GM18517 (cell line): Measurements from ENCODE around the gene SNRNP25.
"Not testable (repeated sequence)": the region's sequence is repeated elsewhere in the genome, so short reads cannot be mapped to it uniquely, and the experiment has no call there.

Experiments
- ATAC-seq: cut with Tn5 transposase; IDR thresholded peaks from one replicate; pipeline ENCODE4 v1.9.1; 2021; ENCODE audit warnings: mild to moderate bottlenecking, moderate library complexity; ENCODE audit not compliant: unreplicated experiment

The SNRNP25 gene

DNA sequence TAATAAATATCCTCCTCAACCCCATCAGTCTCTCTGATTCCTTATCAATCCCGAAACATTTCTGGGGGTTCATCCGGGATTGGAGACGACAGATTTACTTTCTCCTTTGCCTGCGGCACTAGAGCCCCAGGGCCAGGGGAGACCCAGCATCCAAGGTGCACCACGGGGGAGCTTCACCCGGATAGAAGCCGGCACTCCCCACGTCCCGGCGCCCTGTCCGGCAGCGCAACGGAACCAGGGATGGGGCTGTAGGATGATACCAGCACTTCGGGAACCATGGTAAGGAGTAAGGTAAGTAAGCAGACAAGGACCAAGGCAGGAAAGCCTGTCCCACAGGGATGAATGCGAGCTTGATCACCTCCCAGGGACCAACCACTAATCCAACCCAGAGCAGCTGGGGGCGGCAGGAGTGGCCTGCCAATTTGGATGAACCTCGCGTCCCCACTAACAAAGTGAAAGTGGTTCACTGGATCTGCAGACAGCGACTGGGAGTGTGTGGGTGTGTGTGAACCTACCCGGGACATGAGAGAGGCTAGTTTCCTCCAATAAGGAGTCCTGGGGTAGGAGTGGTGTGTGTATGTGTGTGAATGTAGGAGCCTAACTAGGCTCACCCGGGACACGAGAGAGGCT lies 12.1 kb upstream of the SNRNP25 start:
- no peak for ATAC-seq

DNA sequence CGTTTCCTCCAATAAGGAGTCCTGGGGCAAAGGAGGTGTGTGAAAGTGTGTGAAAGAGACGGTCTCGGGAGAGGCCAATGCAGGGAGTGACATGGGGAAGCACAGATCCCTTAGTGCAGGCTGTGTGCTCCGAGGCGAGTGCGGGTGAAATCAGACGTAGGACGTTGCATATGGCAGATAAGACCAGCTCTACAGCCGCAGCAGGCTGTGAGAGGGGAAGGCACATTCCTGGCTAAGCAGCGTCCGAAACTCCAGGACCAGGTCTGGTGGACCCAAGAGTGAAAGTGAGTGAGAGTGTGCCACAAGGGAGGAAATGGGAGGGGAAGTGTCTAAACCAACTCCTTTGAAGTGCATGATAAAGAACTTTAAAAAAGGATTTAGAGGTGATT lies 11.6 kb upstream of the SNRNP25 start:
- ATAC-seq = no peak

DNA sequence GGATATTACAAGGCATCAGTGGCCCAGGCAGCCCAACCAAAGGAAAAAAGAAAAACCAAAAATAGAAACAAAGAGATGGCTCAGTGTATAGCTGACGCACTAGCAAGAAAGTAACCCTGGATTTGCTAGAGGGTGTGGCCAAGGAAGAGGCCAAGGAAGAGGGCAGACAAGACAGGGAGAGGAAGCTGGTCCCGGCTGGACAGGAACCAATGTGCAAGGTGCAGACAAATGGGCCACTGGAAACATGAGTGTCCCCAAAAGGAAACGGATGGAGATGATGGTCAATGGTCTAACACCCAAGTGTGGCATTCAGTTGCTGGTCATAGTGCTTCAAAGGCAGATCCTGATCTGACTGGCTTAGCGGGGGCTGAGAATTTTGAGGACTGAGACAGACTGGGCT lies 10.9 kb upstream of the SNRNP25 start:
- no peak for ATAC-seq

DNA sequence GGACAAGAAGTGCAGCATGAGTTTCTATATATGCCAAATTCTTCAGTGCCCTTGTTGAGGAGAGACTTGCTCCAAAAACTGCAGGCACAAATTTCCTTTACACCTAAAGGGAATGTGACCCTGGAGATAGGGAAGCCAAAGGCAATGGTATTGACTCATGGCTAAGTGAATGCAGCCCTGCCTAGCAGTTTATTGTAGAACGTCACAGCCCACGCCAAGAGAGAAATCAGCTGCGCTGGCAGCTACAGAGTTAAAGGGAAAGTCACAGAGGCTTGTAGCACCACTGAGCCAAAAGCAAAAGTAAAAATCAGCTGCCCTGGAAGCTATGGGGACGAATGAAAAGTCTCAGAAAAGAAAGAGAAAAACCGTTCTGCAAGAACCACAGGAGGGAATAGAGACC lies 10.3 kb upstream of the SNRNP25 start:
- no peak for ATAC-seq

DNA sequence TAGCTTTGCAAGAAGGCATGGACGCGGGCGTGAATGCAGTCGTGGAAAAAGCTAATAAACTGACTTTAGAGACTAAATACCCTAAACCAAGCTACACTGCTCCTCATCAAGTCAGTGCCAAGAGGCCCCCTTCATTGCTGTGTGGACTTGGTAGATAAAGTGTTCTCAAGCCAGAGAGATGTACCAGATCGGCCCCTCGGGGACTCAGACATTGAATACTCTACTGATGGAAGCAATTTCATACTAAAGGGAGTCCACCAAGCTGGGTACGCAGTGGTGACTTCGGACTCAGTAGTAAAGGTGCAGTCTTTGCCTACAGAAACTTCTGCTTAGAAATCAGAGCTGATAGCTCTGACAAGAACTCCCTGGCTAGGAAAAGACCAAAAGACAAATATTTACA lies 9.0 kb upstream of the SNRNP25 start:
- ATAC-seq = no peak

DNA sequence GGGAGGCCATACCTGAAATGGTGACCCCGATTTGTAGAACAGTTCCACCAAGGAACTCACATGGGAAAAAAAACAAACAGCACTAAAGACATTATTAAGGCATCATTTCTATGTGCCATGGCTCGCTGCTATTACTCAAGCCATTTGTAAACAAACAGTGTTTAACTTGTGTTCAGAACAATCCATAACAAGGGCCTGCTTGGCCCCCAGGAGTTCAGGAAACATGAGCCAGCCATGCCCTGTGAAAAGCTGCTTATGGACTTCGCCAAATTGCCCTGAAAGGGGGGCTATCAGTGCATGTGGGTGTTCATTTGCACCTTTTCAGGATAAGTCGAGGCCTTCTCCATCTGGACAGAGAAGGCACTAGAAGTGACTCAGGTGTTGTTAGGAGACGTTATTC lies 8.2 kb upstream of the SNRNP25 start:
- ATAC-seq = no peak

DNA sequence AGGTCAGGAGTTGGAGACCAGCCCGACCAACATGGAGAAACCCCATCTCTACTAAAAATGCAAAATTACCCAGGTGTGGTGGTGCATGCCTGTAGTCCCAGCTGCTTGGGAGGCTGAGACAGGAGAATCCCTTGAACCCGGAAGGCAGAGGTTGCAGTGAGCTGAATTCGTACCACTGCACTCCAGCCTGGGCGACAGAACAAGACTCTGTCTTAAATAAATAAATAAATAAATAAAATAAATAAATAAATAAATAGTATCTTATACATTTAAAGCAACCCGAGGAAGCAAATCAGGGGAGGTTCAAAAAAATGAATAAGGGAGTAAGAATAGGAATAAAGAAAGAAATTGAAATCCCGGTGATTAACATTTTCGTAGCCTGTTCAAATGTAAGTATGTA lies 7.1 kb upstream of the SNRNP25 start:
- ATAC-seq = not testable (repeated sequence)

DNA sequence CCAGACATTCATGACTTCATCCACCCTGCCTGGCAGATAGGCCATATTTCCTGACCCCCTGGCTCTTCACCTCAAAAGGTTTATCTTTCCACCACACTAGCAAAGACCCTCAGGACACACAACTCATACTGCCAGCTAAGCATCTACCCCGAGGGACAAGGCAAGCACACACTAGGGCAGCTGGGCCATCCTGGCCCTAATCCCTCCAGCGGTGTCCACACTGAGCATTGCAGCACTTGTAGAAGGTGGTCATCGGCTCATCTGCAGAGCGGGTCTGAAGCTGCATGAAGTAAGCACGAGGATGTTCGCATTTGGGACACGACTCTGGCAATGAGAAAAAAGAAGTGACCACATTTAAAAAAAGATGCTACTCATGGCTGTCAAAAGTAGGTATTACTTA lies 6.4 kb upstream of the SNRNP25 start:
- ATAC-seq = no peak

DNA sequence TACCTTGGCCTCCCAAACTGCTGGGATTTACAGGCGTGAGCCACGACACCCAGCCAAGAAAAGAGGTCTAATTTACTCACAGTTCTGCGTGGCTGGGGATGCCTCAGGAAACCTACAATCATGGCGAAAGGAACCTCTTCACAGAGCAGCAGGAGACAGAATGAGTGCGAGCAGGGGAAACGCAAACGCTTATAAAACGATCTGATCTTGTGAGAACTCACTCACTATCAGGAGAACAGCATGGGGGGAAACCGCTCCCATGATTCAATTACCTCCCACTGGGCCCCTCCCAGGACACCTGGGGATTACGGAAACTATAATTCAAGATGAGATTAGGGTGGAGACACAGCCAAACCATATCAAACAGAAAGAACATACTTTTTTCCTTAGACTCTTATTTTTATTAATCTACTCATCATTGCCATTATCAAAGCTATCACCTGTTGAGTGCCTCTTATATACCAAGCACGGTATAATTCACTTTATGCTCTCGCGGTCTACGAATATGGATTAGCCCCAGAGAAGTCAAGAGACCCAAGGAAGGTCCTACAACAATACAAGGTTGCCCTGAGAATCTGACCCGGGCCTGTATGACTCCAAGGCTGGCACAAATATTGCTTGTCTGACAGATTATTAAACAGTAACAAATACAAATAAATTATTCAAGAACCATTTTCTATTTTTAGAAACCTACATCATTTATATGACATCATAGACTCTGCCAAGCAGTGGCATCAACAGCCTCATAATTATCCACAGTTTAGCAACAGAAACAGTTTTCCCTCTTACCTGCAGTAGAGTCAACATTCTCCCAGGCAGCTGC lies 2.6 kb upstream of the SNRNP25 start:
- no peak for ATAC-seq

DNA sequence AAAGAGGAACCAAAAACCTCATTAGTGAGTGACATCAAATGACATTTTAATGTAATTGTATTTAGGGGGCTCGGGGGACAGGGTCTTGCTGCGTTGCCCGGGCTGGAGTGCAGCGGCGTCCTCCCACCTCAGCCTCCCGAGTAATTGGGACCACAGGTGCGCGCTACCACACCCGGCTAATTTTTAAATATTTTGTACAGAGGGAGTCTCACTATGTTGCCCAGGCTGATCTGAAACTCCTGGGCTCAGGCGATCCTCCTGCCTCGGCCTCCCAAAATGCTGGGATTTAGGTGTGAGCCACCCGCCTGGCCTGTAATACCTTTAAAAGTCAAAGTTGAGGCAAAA lies 581 bp downstream of the SNRNP25 start:
- no peak for ATAC-seq

DNA sequence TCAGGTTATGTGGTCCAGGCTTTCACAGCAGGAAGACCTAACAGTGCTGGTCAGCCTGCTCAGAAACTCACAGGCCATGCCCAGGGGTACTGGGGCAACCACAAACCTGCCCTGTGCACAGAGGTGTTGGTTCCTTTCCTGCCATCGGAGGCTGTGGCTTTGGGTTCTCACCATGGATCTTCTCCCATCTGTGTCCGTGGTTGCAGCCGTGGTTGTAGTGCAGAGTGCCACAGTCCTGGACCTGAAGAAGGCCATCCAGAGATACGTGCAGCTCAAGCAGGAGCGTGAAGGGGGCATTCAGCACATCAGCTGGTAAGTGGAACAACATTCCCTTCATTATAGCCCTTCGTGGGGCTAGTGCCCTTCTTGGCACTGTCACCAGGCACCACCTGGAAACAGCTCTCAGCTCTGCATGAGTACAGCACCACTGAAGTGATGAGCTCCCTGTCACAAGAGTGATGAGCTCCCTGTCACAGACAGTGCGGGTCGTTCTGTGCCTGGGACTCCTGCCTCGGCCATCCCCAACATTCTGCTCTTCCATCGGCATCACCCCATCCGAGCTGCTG lies 2.0 kb downstream of the SNRNP25 start:
- ATAC-seq = no peak

DNA sequence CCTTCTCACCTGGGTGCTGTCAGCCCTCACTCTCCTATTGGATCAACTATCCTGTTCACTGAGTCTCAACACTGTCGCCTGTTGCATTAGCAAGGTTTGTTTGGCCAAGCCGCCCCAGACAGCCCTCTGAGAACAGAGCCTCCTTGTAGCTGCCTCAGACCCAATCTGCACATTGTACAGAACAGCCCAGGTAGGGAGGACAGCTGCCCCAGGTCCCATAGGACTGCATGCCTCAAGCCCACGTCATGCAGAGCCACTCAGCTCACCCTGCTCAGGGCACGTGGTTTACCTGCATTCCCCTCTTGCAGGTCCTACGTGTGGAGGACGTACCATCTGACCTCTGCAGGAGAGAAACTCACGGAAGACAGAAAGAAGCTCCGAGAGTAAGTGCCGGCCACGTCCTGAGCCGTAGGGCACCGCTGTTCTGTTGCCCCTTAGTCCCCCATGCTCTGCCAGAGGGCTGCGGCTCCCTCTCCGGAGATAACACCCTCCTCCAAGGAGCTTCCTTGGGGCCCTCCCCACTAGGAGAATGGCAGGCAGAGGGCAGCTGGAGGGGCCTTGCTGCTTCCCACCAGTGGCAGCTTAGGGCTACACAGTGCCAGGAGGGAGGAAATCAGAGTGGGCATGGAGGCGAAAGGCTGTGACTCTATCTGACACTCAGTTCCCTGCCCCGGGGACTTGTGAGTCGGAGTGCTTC lies 2.8 kb downstream of the SNRNP25 start:
- no peak for ATAC-seq

DNA sequence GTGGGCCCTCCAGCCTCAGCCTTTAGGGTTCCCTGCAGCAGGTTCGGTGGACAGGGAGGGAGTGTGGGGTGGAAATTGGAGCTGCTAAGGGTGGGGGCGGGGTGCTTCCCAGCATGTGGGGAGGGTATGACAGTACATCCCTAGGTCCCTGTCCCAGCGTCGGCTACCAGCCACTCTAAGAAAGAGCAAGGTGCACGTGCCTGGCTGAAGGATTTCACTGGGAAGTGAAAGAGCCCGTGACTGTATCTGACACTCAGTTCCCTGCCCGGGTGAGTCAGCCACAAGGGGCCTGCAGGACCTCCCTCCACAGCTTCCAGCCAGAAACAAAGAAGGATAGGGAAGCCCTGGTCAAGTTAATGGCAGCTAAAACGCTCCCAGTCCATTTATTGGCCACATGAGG lies 4.1 kb downstream of the SNRNP25 start:
- ATAC-seq = no peak

DNA sequence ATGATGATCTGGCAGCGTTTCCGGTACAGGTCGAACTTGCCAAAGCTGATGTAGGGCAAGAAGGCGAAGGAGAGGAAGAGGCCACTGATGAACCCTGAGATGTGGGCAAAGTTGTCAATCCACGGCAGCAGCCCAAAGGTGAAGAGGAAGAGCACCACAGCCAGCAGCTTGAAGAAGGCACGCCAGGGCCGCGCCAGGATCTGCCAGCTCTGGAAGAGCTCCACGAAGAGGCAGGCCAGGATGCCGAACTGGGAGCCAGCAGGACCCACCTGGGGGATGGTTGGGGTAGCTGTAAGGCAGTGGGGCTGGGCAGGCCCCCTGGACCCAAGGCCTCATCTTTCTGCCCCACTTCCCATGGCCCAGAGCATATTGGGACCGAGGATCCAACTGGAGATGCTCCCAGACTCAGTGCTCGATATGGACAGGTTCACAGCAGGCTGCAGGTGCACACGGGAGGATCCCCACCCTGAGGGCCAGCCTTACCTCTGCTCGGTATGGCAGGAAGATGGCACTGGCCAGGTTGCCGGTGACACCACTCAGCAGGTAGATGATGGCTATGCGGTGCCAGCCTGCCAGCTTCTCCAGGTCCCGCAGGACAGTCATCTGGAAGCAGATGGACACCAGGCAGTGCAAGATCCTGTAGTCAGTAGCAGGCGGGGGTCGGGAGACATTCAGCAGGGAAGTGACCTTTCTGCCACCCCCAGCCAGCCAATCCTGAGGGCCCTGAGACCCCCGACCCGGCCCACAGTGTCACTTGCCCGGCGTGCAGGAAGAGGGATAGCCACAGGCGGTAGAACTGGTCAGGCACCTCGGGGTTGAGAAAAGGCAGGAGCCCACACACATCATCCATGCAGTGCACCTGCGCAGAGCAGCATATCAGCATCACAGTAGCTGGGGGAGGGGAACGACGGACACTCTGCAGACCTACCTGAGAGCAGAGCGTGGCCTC lies 5.1 kb downstream of the SNRNP25 start:
- ATAC-seq = no peak

DNA sequence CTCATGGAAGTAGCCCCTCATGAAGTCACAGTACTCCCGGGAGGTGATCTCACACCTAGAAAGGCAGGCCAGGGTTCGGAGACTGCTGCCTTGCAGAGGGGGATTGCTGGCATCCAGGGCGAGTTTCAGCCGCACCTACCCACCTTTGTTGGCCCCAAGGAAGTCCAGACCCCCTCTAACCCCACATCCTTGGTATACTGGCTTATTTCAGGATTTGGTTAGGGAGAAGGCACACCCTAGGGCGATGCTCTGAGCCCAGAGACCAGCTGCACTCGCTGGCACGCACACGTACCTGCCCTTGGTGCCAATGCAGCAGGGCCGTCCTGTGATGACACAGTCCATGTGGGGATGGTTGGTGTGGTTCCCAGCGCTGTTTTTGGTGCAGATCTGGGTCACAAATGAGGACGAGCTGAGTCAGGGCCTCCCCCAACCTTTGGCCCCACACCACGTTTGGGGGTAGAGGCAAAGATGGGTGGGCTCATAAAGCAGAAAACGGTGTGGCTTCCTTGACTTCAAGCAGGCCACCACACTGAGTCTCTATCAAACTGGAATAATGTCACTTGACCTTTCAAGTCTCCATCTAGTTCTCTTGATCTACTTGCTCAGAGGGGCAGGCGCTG lies 5.9 kb downstream of the SNRNP25 start:
- ATAC-seq = no peak

DNA sequence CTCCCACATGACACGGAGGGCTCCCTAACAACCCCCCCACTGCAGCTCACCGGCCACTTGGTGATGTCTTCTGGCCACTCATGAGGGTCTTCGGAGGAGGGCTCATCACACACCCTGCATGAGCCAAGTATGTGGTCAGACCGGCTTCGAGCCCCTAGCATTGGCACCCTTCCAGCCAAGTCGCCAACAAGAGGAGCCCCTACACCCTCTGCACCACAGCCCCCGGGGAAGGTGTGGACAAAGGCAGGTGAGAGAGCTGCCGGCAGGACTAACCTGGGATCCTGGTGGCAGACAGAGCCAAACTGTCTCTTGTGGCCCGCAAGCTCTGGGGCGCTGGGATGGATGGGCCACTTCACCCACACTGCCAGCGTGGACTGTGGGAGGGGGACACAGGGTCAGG lies 6.5 kb downstream of the SNRNP25 start:
- ATAC-seq = no peak

DNA sequence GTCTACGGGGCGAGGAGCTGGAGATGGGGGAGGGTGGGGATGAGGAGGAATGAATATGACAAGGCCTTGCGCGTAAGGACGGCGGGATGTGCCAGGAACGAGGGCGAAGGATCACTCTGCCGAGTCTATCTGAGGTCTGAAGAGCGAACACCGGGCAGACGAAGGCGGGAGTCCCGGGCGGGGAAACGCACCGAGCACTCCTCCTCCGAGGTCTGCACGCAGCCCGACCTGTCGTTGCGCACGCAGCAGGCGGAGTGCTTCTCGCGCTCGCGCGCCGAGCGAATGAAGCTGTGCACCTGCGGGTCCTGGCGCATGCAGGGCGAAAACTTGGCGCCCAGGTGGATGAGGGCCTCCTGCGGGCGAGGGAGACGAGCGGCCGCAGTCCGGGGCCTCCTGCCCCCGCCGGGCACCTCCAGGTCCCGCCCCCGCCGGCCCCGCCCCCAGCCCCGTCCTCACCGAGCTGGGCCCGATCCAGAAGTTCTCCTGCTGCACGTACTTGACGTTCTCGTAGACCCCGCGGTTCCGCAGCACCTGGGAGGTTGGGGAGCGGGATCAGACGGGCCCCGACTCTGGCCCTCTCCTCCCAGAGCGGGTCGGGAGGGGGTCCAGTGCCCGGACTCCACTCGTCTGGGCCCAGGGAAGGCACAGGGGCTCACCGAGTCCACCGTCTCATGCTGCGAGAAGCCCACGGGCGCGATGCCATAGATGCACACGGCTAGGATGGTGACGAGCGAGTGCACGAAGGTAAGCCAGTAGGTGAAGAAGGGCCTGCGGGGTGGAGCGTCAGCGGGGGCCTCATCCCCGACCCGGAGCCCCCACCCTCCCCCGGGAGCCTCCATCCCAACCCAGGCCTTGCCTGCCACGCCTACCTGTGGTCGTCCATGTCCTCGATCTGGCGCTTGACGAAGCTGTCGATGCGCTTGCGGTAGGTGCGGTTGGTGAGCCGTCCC lies 7.6 kb downstream of the SNRNP25 start:
- ATAC-seq = no peak

DNA sequence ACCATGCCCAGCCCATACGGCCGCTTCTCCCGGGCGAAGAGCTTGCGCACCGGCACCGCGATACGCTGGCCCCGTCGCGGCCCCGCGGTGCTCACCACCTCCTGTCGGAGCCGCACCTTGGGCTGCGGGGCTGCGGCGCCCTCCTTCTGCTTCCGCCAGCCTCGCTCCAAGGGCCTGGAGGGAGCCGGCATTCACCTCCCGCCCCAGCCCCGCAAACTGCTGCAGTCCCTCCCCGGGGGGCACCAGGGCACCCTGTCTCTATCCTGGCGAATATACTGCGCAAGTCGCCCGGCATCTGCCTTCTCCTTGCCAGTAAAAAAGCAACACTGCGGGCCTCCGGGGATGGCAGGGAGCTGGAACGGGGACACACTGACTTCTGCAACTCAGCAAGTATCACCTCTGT lies 8.3 kb downstream of the SNRNP25 start:
- no peak for ATAC-seq

DNA sequence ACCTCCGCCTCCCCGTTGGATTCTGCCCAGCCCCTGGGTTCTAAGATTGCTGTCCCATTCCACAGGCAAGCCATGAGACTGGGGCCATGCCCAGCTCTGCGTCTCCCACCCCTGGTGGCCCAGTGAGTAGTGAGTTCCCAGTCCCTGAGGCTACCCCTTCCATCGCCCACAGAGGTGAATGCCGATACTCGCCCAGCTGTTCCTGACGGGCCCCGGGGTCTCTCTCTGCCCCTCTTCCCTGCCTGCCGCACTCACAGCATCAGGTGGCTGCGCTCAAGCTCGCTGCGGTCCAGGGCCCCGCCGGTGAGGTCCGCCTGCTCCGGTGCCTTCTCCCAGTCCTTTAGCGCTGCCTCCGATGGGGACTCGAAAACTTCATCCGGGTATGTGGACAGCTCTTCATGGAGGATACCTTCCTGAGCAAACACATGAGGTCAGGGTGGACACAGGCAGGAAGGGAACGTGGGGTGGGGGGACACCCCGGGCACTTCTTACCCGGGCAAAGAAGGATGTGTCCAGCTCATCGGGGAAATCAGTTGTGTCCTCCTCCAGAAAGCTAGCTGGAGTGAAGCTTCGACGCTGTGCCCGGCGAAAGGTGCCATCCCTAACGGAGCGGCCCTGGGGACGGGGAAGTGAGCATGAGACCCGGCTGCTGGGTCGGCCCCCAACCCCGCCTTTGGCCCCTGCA lies 8.8 kb downstream of the SNRNP25 start:
- no peak for ATAC-seq
